ENCODE measurements around the gene BST2. TPM values are rescaled to one million over a fixed set of nuclear protein-coding genes. Genes with fewer than 3 reads are reported as not detected.

BST2 gene
- total RNA-seq, 1 donor from 2014 or later: 29.8 TPM

DNA sequence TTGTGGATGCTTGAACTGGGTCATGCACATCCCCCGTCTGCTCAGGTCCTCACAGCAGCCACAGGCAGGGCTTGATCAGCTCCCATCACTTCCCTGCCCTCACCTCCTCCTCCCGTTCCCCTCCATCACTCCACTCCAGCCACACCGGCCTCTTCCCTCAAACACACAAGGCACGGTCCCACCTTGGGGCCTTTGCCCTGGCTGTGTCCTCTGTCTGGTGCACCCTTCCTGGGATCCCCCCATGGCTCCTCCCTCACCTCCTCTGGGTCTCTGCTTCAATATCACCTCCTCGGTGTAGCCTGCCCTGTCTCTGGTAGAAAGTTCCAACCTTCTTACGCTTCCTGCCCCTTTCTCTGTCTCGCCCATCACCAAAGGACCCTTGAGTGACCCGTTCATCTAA lies 52.0 kb downstream of the BST2 start:
- intact Hi-C loops (cut with DNase I): no loop called here
- no peak for DNase-seq (ENCODE audit: low spot score)

Other genes starting within 250 kb of the BST2 start
- 29.1 TPM for gene USE1, start 190.3 kb downstream of the BST2 start, total RNA-seq
- 18.8 TPM for gene OCEL1, start 179.4 kb downstream of the BST2 start, total RNA-seq
- 50.5 TPM for gene NR2F6, start 159.7 kb downstream of the BST2 start, total RNA-seq
- gene USHBP1, start 140.9 kb downstream of the BST2 start, total RNA-seq: 4.7 TPM
- gene BABAM1, start 138.2 kb downstream of the BST2 start, total RNA-seq: 70.5 TPM
- gene ANKLE1, start 123.7 kb downstream of the BST2 start, total RNA-seq: 0.30 TPM
- gene ABHD8, start 102.2 kb downstream of the BST2 start, total RNA-seq: 8.6 TPM
- 136 TPM for gene MRPL34, start 99.8 kb downstream of the BST2 start, total RNA-seq
- 38.8 TPM for gene DDA1, start 96.1 kb downstream of the BST2 start, total RNA-seq
- gene ANO8, start 70.8 kb downstream of the BST2 start, total RNA-seq: 7.3 TPM
- gene GTPBP3, start 68.1 kb downstream of the BST2 start, total RNA-seq: 9.8 TPM
- 32.8 TPM for gene PLVAP, start 28.3 kb downstream of the BST2 start, total RNA-seq
- gene CCDC194, start 11.4 kb downstream of the BST2 start, total RNA-seq: 0.40 TPM
- 14.3 TPM for gene MVB12A, start 14.4 kb upstream of the BST2 start, total RNA-seq
- not detected for gene TMEM221, start 43.0 kb upstream of the BST2 start, total RNA-seq
- gene NXNL1, start 55.3 kb upstream of the BST2 start, total RNA-seq: 0.59 TPM
- 35.9 TPM for gene SLC27A1, start 64.9 kb upstream of the BST2 start, total RNA-seq
- gene PGLS, start 106.0 kb upstream of the BST2 start, total RNA-seq: 24.8 TPM
- 41.1 TPM for gene COLGALT1, start 150.0 kb upstream of the BST2 start, total RNA-seq

Measured in cardiac septum (tissue), 1 donor.